DMS153 treated with DMSO at 0.1 percent for 48 hours (cell line): ENCODE results near the gene SHROOM1.
"Not testable (repeated sequence)": the region's sequence is repeated elsewhere in the genome, so short reads cannot be mapped to it uniquely, and the experiment has no call there.

Experiments used
- DNase-seq: peaks from one replicate; lab custom pipeline; 2025; ENCODE audit not compliant: unreplicated experiment; lab: John Stamatoyannopoulos, UW

SHROOM1 gene

GRCh38 chr5:132830436-132831094, at the start of gene SHROOM1:
Gene SHROOM1 (minus strand): TSS chr5:132830647. CDS start chr5:132826140, 4,507 bp downstream.
- DNase-seq, result no peak

GRCh38 chr5:132877938-132878337, 47.5 kb upstream of the SHROOM1 start:
- no peak for DNase-seq

- DNase-seq, result no peak
Observed at GRCh38 chr5:132877466-132877865, 47.0 kb upstream of the SHROOM1 start.

GRCh38 chr5:132876020-132876759, 45.7 kb upstream of the SHROOM1 start:
- no peak for DNase-seq

- no peak for DNase-seq
Observed at GRCh38 chr5:132873930-132874271, 43.5 kb upstream of the SHROOM1 start.

GRCh38 chr5:132873119-132873929, 42.9 kb upstream of the SHROOM1 start, which contains the start of gene LEAP2:
Gene LEAP2 (plus strand): TSS chr5:132873668. CDS start chr5:132873695, 27 bp downstream.
- DNase-seq, result no peak

GRCh38 chr5:132872788-132873118, 42.3 kb upstream of the SHROOM1 start:
- DNase-seq, result no peak

- DNase-seq, result no peak
Observed at GRCh38 chr5:132871459-132872284, 41.2 kb upstream of the SHROOM1 start.

- no peak for DNase-seq
Observed at GRCh38 chr5:132870801-132871200, 40.4 kb upstream of the SHROOM1 start.

GRCh38 chr5:132868754-132869153, 38.3 kb upstream of the SHROOM1 start:
- no peak for DNase-seq

GRCh38 chr5:132867046-132867451, 36.6 kb upstream of the SHROOM1 start:
- no peak for DNase-seq

- peak; percentile 75 for DNase-seq
Observed at GRCh38 chr5:132866342-132867045, 36.0 kb upstream of the SHROOM1 start, which contains the start of the genes GDF9 and UQCRQ. Gene GDF9 (minus strand): TSS chr5:132866469. CDS start chr5:132864533, 1,936 bp downstream. Gene UQCRQ (plus strand): TSS chr5:132866642. CDS start chr5:132866882, 240 bp downstream.

GRCh38 chr5:132865668-132866341, 35.4 kb upstream of the SHROOM1 start:
- DNase-seq, result no peak

- no peak for DNase-seq
Observed at GRCh38 chr5:132860742-132861141, 30.3 kb upstream of the SHROOM1 start.

GRCh38 chr5:132859889-132860437, 29.5 kb upstream of the SHROOM1 start:
- DNase-seq, result no peak

- no peak for DNase-seq
Observed at GRCh38 chr5:132856011-132856410, 25.6 kb upstream of the SHROOM1 start.

GRCh38 chr5:132854992-132855391, 24.5 kb upstream of the SHROOM1 start:
- not testable (repeated sequence) for DNase-seq

GRCh38 chr5:132854301-132854700, 23.9 kb upstream of the SHROOM1 start:
- DNase-seq, result no peak

GRCh38 chr5:132853790-132854189, 23.3 kb upstream of the SHROOM1 start:
- no peak for DNase-seq
